K562 (cell line): ENCODE data around the gene TMEM45B. TPM values are rescaled to one million over a fixed set of nuclear protein-coding genes. Genes with fewer than 3 reads are reported as not detected.

Experiments
- CBX1 ChIP-seq: sonication (generic); IDR thresholded peaks from 2 replicates; pipeline ENCODE4 v1.6.1; 2016; ENCODE audit warnings: antibody characterized with exemption, low read depth, mild to moderate bottlenecking
- CEBPG ChIP-seq, 3 experiments: fragments of 200-800 bp in 1 of 3; sonication (Bioruptor generic) in 1 of 3; sonication (generic) in 1 of 3; formaldehyde crosslinking in 1 of 3; IDR thresholded peaks in 2 of 3; conservative IDR thresholded peaks in 1 of 3; 2 replicates each; pipeline versions ENCODE4 v1.6.1 to v1.8.0; 2016 to 2022; ENCODE audit warnings: missing compliant biosample characterization in 2 of 3, missing genetic modification characterization in 2 of 3, mild to moderate bottlenecking in 1 of 3, missing genetic modification reagents in 1 of 3
- CLOCK ChIP-seq: fragments of 250-450 bp; sonication (Bioruptor Pico); IDR thresholded peaks from 2 replicates; pipeline ENCODE4 v1.4.0; 2020; ENCODE audit warnings: mild to moderate bottlenecking, moderate library complexity, borderline replicate concordance
- E2F5 ChIP-seq: sonication (generic); formaldehyde crosslinking; IDR thresholded peaks from 2 replicates; pipeline ENCODE4 v1.8.0; 2022; ENCODE audit warnings: mild to moderate bottlenecking, missing genetic modification reagents
- ELK1 ChIP-seq: sonication (generic); formaldehyde crosslinking; IDR thresholded peaks from 2 replicates; pipeline ENCODE4 v1.8.1; 2022; ENCODE audit warnings: missing genetic modification reagents
- GTF2B ChIP-seq: IDR thresholded peaks from 2 replicates; pipeline ENCODE4 v1.6.1; 2011; ENCODE audit not compliant: insufficient read length; ENCODE audit errors: extremely low read depth
- HDGF ChIP-seq: fragments of 450-650 bp; IDR thresholded peaks from 2 replicates; pipeline ENCODE4 v1.6.1; 2016
- HES1 ChIP-seq: fragments of 450-650 bp; IDR thresholded peaks from 2 replicates; pipeline ENCODE4 v1.6.1; 2016; ENCODE audit warnings: low read depth, mild to moderate bottlenecking, moderate library complexity
- RHOXF2B ChIP-seq: fragments of 250-450 bp; sonication (Bioruptor Pico); conservative IDR thresholded peaks from 2 replicates; pipeline ENCODE4 v1.5.1; 2021
- ZNF407 ChIP-seq: fragments of 450-650 bp; IDR thresholded peaks from 2 replicates; pipeline ENCODE4 v1.6.1; 2016; ENCODE audit warnings: low read depth
- ZNF57 ChIP-seq: fragments of 450-650 bp; formaldehyde crosslinking; IDR thresholded peaks from 2 replicates; pipeline ENCODE4 v1.4.0; 2020; ENCODE audit warnings: mild to moderate bottlenecking, moderate library complexity
- polyA plus RNA-seq, 8 experiments: library from polyadenylated mRNA; depleted of rRNA in 4 of 8; stranded (reverse) in 5 of 8; unstranded in 3 of 8; fragments of >200 nt; fragmentation: Nextera tagmentation in 2 of 8; fragmentation: Illumina TruSeq in 1 of 8; extraction: Ambion mirVana in 2 of 8; extraction: Trizol in 1 of 8; gene quantifications; 2 replicates each; pipeline versions ENCODE4 v1.2.1 to v1.2.3, GENCODE V29; 2011 to 2014; ENCODE audit warnings: inconsistent platforms in 1 of 8, missing spikeins in 1 of 8
- total RNA-seq, 7 experiments: library from RNA; depleted of rRNA in 6 of 7; stranded (reverse); fragments of >200 nt in 6 of 7; fragmentation: Illumina TruSeq in 2 of 7; extraction: Trizol in 2 of 7; gene quantifications; 2 replicates each; pipeline versions ENCODE4 v1.2.1 to v1.2.3, GENCODE V29; 2011 to 2021; ENCODE audit warnings: low replicate concordance in 1 of 7

The TMEM45B gene
- total and polyA plus RNA-seq, 9 of the 15 experiments (the other 6 are each of a cell fraction or from before 2014, with no cell fraction given), result 0.07 TPM; not detected in 8

- TF ChIP-seq CBX1, result no peak
- no peak for TF ChIP-seq ELK1 (CRISPR knock-in tag)
- no peak for TF ChIP-seq HDGF
- no peak for TF ChIP-seq CEBPG (CRISPR knock-in tag; IDR thresholded peaks at IDR 0.05)
- peak in 1 of 2 experiments; percentile 69; a peak in 2 of 4 replicates for TF ChIP-seq CEBPG (tag; conservative IDR thresholded peaks at IDR 0.05 in 1 of 2, IDR thresholded peaks at IDR 0.05 in 1 of 2)
- no peak for TF ChIP-seq GTF2B
- no peak for TF ChIP-seq E2F5 (CRISPR knock-in tag)
- TF ChIP-seq ZNF407, result no peak
- TF ChIP-seq ZNF57 (CRISPR knock-in tag), result no peak
- no peak for TF ChIP-seq RHOXF2B (CRISPR knock-in tag)
- peak; percentile 94 for TF ChIP-seq HES1
- TF ChIP-seq CLOCK (CRISPR knock-in tag), result no peak
Observed at GRCh38 chr11:129846508-129847335, 31.1 kb downstream of the TMEM45B start (continued).
